ENCODE data around the gene CORO2B.

The CORO2B gene

GRCh38 chr15:68553994-68554720, 24.6 kb upstream of the CORO2B start:
- DNase-seq (ENCODE audit: insufficient read length, low spot score) (no peak), FAIRE-seq (peak; percentile 77)

- no peak for FAIRE-seq
Observed at GRCh38 chr15:68554721-68555678, 23.8 kb upstream of the CORO2B start.

DNA sequence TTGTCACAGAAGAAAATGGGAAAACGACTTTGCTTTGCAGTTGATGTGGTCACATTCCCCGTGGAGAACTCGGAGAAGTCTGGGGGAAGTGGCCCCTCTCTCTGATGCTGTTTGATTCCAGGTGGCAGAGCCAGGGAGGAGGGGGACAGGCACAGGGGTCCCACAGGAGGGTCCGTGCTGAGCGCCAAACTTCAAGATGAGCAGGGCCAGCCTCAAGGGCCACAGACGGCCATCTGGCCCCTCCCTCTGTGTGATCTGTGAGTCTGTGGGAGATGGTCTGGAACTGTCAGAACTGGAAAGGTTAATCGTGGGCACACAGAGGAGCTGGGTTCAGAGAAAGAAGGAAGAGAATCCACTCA, 23.1 kb upstream of the CORO2B start:
- DNase-seq (ENCODE audit: insufficient read length, low spot score) (no peak), FAIRE-seq (no peak)

More at GRCh38 chr15:68554721-68555678, 23.8 kb upstream of the CORO2B start:
- no peak for DNase-seq (ENCODE audit: insufficient read length, low spot score)

GRCh38 chr15:68556139-68556990, 22.4 kb upstream of the CORO2B start:
- DNase-seq (ENCODE audit: insufficient read length, low spot score): no peak
- no peak for FAIRE-seq

DNA sequence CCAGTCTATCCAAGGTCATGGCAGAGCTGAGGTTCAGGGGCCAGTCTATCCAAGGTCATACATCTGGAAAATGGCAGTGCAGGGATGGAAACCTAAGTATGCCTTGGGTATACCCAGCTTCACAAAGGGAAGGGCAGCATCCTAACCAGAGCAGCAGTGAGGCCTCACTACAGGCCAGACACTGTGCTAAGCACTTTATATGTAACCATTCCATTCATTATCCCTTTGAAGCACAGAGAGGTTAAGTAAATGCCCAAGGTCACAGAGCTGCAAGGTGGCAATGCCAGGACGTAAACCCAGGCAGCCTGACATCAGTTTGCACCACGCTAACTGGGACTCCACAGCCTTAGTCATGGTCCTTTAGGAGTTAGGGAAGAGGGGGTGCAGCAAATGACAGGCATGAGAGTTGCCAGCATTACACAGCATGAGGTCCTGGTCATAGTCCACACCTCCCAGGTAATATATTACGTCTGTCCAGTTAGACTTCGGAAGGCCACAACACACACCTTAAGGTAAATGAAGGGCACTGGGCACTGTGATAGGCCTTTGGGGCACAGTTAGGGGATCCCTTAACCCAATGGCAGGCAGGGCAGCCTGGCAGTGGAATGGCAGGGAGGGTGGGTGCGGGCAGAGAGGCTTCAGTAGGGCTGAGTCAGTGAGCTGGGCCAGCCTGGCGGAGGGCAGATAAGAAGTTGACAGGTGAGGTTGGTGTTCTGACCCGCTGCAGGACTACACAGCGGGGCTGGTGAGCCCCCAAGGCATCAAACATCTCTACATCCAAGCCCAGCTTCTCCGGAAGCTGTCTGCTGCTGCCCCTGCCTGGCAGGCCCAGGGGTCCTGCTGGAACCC, 21.1 kb upstream of the CORO2B start:
- DNase-seq (ENCODE audit: insufficient read length, low spot score) (no peak), FAIRE-seq (no peak)

- FAIRE-seq: no peak
Observed at GRCh38 chr15:68558318-68559305, 20.2 kb upstream of the CORO2B start.

DNA sequence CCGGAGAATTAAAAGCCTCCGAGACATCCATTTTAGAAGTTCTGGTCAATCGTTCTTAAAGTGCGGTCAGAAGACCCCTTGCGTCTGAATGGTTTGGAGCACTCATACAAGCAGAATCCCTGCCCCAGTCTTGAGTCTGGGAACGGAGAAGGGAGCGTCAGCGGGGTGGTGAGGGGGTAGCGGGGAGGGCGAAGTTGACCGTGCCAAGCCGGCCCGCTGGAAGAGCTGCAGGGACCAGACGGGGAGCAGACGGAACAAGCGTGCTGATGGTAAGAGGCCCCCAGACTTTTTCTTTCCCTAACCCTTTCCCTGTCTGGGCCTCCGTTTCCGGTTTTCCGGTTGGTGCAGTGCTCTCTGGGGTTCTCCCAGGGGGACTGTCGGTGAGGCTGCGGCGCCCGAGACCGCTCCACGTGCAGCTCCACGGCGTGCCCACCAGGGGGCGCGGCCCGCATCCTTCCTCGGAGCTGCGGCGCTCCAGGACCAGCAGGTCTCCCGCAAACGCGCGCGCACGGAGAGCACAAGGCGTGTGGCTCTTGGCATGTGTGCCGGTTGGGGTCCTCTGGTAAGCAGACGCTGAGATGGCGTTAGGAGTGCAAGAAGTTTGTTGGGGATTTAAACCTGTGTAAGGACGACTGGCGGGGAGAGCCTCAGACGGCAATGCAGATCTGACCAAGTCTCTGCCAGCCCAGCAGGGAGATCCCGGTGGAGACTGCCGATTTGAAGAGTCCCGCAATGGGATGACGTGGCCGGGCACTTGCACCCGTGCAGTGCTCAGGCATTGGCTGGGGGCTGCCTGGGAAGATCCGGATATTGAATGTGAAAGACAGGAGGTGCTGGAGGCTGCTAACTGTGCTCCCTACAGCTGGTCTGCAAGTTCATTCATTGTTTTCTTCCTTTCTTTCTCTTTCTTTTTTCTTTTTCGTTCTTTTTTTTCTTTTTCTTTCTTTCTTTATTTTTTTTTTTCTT, 19.2 kb upstream of the CORO2B start:
- FAIRE-seq: no peak
- DNase-seq (ENCODE audit: insufficient read length, low spot score): peak; percentile 78

More at GRCh38 chr15:68558318-68559305, 20.2 kb upstream of the CORO2B start:
- DNase-seq (ENCODE audit: insufficient read length, low spot score): no peak

DNA sequence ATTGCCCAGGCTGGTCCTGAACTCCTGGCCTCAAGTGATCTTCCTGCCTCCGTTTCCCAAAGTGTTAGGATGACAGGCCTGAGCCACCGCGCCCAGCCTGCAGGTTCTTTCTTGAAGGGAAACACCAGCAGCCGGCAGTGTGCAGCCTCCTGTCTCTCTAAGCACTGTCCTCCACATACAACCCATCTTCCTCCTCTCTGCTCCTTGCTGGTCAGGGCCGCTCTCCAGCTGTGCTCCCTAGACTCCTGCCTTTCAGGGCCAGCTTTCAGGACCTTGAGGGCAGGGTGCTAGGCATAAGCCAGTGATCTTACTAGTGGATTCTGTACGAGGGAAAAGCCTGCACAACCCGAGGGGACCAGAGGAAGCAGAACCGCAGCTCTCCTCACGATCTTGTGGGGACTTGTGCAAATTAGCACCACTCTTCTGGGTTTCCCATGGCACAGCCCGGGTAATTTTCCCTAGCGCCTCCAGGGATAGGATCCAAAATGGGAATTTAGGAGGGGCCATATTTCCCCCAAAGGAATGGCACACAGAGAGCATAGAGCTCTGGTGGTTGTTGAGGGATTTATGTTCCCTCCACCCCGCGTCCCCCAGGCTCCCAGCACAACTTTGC, 18.2 kb upstream of the CORO2B start:
- FAIRE-seq (no peak), DNase-seq (ENCODE audit: insufficient read length, low spot score) (no peak)

DNA sequence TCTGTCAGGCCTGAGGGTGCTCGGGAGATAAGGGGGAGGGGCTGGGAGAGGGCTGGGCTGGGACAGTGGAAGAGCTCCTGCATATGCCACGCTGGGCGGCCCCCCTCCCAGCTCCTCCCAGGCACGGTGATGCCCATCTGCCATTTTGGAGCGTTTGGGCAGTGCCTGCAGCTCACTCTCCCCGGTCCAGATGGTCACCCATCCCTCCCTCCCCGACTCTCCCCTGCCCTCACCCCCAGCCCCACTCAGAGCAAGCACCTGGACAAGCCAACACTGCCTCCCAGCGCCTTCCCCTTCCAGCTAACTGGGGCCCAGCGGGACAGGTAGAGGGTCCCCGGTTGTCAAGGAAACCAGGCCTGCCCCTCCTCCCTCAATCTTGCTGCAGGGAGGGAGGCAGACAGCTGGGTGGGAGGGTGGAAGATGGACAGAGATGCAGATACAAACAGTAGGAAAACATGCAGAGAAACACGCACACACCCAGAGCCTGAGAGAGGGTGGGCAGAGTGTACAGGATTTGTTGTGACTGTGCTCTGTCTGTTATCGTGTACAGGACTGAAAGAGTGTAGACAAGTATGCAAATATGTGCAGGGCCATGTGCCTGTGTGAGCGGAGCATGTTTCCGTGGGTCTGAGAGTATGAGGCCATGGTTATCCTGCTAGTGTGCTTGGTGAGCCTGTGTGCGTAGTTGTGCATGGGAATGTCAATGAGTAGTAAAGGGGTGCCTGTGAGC, 17.5 kb upstream of the CORO2B start:
- no peak for FAIRE-seq
- DNase-seq (ENCODE audit: insufficient read length, low spot score): no peak

DNA sequence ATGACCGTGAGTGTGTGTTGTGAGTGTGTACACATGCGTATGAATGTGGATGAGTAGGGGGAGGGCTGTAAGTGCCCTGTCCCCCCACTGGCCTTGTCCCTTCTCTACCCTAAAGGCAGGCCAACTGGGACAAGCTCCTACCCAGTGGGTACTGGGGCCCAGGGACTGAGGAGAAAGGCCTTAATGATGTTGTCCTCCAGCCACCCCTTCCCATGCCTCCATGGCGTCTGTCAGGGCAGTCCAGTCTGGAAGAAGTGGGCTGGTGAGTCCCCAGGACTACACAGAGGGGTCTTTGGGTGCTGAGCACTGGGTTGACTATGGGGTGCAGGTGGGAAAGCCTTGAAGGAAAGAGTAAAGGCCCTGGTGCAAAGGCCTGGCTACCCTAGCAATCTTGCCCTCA, 16.9 kb upstream of the CORO2B start:
- DNase-seq (ENCODE audit: insufficient read length, low spot score) (no peak), FAIRE-seq (no peak)

GRCh38 chr15:68564173-68564572, 14.6 kb upstream of the CORO2B start:
- DNase-seq (ENCODE audit: insufficient read length, low spot score): no peak
- no peak for FAIRE-seq

GRCh38 chr15:68565234-68565633, 13.6 kb upstream of the CORO2B start:
- DNase-seq (ENCODE audit: insufficient read length, low spot score) (no peak), FAIRE-seq (no peak)

GRCh38 chr15:68565726-68566125, 13.1 kb upstream of the CORO2B start:
- FAIRE-seq: no peak
- no peak for DNase-seq (ENCODE audit: insufficient read length, low spot score)

DNA sequence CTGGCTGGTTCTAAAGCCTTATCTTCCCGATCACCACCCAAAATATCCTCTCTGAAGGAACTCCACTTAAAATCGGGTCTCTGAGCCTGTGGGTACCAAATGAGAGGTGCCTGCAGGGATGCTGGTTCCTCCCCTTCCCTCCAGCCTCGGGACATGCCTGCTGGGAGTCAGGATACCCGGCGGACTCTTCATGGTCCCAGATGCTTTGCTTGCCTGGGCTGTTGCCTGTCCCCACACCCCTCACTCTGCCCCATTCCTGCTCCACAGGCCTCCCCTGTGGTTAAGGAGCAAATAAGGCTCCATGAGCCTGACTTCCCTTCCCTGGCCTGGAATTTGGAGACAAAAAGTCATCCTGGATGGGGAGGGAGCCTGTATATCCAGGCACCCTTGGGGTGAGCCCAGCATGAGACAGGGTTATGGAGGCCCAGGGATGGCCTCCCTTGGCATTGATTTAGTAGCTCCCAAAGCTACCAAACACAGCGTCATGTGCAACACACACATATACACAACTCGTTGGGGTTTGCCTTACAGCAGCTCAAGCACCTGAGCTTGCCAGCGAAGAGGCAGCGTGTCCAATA, 12.3 kb upstream of the CORO2B start:
- no peak for FAIRE-seq
- no peak for DNase-seq (ENCODE audit: insufficient read length, low spot score)

DNA sequence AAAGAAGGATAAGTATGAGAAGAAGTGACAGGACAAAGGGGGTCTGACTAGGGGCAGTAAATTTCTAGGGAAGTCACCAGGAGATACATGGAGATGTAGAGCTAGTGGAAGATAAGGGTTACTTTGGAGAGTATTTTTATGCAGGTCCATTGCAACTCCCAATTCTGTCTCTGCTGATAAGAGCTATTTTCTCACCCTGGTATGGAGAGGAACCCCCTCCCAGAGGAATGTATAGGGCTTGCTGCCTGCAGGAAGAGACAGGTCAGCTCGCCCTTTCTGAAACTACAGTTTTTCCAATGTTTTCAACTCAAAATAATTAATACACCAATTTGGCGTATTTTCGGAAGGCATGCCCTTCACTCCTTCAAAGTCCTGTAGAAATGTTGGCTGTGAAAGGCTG, 11.4 kb upstream of the CORO2B start:
- no peak for FAIRE-seq

DNA sequence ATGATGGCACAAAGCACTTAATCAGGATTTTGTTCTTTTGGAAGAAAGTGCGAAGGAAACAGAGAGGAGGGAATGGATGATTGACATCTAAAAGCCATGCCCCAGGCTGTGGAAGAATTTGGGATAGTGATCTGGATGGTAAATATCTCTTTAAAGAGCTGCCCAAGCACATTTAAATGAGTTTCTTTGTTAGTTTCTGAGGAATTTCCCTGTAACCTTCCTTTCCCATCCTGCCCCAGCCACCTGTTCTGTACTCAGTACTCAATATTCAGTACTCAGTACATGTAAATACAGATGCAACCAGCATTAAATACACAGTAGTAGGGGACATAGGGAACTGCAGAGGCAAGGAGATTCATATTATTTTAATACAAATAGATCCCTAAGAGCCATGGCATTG, 7.8 kb upstream of the CORO2B start:
- DNase-seq (ENCODE audit: insufficient read length, low spot score) (no peak), FAIRE-seq (no peak)

More for the DNA sequence above, 11.4 kb upstream of the CORO2B start:
- no peak for DNase-seq (ENCODE audit: insufficient read length, low spot score)
